GM21526 (cell line): ENCODE measurements around the gene KMT5B.

ENCODE experiments used
- ATAC-seq: cut with Tn5 transposase; IDR thresholded peaks from one replicate; pipeline ENCODE4 v1.9.1; 2021; ENCODE audit warnings: moderate library complexity; ENCODE audit not compliant: unreplicated experiment, low FRiP score

KMT5B gene

DNA sequence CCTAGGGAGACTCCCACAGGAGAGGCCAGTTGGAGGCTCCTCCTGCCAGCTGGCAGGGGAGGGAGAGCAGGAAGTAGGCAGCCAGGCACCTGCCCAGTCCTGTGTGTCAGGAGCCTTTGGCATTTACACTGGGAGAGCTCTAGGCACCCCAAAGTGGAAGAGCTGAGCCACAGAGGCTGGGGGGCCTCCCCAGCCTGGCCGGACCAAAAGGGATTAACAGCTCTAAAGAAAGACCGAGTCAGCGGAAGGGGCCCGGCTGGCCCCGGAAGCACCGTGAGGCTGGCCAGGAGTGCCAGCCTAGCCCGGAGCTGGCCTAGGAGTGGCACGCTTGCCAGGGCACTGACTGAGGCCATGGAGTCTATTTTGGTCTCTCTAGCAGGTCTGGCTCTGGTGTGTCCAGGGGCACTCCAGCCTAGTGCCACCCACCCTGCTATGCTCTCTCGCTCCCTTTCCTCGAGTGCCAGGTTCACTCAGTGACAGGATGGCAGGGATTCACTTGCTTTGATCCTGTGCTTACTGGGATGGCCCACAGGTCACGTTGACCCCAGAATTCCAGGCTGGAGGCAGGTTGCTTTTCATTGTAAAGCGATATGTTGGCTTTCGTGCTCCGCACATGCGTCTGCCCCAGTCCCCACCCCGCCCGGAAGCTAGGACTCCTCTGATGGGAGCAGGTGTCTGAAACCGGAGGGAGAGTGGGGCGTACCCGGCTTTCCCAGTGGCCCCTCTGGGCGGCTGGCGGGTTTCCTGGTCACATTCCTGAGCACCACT, 3.3 kb upstream of the KMT5B start:
- no peak for ATAC-seq

GRCh38 chr11:68215524-68216170, 2.6 kb upstream of the KMT5B start:
- ATAC-seq = no peak

GRCh38 chr11:68215087-68215445, 2.0 kb upstream of the KMT5B start:
- no peak for ATAC-seq

DNA sequence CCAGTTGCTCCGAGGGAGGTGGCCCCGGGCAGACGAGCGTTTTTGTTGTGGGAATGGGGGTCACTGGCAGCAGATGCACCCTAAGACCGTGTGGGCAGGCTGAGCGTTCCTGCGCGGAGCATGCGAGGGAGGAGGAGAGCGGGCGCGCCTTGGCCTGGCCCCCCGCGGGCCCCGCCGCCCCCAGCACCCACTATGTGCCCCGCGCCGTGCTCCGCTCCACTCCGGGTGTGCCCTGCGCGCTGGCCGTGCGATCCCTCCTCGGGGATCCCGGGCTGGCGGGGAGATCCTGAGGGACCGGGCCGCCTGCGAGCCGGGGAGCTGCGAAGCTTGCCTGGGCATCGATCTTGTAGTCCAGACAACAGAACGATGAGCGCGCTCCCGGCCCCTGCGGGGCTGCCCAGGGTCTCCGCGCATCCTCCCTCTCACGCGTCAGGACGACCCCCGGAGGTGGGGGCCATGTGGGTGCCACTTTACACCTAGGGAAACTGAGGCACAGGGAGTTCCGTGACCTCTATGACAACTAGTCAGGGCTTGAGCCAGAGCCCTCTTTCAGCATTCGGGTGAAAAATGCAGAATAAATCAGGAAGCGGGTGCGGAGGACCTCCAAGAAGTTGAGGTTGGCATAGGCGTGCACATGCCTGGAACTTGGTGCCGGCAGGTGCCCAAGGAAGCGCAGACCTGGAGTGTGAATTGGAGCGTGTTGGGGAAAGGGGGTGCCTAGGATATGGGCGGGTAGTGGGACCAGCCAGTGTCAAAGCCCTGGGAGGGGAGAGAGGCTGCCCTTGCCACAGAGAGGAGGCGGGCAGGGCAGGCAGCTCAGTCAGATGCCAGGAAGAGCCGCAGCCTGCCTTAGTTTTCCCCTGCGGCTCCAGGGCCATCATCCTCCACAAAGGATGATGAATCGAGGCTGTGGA, 1.3 kb upstream of the KMT5B start:
- no peak for ATAC-seq

- peak; percentile 37 for ATAC-seq
These were observed 568 bp upstream of the KMT5B start for GRCh38 chr11:68213555-68214172.

GRCh38 chr11:68212421-68213134, 518 bp downstream of the KMT5B start:
- ATAC-seq = peak; percentile 42

DNA sequence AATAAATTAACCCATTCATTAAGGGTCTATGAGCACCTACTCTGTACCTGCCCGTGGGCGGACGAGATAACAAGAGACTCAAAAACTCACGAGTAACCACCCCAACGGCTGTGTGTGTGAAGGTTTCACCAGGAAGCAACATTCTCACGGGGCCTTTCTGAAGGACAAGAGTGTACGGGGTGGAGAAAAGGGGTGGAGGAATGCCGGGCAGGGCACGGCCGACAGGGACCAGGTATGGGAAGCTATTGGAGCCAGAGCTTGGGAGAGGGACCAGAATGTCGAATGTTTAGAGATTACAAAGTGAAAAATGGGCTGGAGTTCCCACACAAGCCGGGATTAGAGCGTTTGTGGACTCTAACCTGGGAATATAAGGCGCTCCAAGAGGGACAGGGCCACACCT, 1.6 kb downstream of the KMT5B start:
- no peak for ATAC-seq

DNA sequence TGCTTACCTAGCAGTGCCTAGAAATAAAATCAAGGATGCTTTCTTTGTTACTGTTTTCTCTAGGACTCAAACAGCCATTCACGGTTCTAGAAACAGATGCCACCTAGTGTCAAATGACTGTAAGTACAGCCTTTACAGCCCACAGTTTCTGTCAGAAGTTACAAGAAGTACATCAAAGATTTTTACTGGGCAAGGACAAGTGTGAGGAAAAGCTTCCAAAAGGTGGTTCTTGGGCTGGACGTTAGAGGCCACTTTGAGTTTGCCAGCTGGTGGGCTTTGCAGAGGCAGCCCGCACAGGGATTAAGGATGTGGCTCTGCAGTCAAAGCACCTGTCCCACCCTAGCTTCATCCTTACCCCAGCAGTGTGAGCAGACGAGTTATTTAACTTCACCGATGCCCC, 6.9 kb downstream of the KMT5B start:
- ATAC-seq = no peak

GRCh38 chr11:68204402-68204801, 8.7 kb downstream of the KMT5B start:
- no peak for ATAC-seq

GRCh38 chr11:68202165-68202564, 10.9 kb downstream of the KMT5B start:
- no peak for ATAC-seq

GRCh38 chr11:68201492-68201891, 11.6 kb downstream of the KMT5B start:
- no peak for ATAC-seq

- ATAC-seq = no peak
These were observed 12.5 kb downstream of the KMT5B start for GRCh38 chr11:68200639-68201038.

- no peak for ATAC-seq
These were observed 13.7 kb downstream of the KMT5B start for GRCh38 chr11:68199295-68199987.

GRCh38 chr11:68196219-68196618, 16.9 kb downstream of the KMT5B start:
- no peak for ATAC-seq

DNA sequence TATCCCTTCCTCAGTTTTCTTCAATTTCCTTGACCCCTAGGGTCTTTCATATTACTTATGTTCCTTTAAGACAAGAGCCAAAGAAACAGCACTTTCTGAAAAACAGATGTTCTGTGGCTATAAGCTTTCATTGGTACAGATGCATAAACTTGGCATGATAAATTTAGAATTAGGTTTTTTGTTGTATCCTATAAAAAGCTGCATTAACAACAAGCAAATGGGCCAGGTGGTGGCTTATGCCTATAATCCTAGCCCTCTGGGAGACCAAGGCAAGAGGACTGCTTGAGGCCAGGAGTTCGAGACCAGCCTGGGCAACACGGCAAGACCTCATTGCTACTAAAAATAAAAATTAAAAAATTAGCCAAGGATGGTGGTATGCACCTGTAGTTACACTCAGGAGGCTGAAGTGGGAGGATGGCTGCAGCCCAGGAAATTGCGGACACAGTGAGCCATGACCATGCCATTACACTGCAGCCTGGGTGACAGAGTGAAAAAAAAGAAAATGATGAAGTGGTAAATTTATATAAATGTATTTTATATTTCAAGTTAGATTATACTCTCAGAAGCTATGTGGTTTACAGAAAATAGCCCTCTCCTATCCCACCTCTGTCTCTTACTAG, 18.3 kb downstream of the KMT5B start:
- no peak for ATAC-seq

- no peak for ATAC-seq
These were observed 20.1 kb downstream of the KMT5B start for GRCh38 chr11:68193018-68193417.

DNA sequence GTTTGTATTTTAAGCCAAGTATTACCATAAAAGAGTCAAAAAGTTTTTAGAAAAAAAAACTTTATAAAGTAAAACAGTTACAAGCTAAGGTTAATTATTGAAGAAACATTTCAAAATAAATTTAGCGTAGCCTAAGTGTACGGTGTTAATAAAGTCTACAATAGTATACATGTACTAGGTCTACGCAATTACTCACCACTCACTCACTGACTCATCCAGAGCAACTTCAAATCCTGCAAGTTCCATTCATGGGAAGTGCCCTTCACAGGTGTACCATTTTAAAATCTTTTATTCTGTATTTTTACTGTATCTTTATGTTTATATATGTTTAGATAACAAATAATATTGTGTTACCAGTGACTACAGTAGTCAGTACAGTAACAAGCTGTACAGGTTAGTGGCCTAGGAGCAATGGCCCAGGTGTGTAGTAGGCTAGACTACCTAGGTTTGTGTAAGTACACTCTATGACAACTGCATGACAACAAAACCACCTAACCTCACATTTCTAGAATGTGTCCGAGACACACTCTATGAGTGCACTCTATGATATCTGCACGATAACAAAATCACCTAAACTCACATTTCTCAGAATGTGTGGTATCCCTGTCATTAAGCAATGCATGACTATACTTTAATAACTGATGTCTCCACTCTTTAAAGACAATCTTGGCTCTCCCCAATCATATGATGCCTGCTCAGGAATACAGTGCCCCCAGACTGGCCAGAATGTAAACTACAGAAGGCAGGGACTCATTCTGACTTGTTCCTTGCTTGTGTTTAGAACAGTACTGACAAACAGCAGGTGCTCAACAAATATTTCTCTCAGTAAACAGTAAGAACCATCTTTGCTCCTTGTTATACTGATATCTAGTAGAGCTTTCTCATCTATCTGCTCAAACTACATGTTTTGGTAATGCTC, 21.2 kb downstream of the KMT5B start:
- no peak for ATAC-seq

GRCh38 chr11:68189888-68190287, 23.2 kb downstream of the KMT5B start:
- ATAC-seq = no peak
